GM19372 (cell line): Measurements from ENCODE around the gene HTR3C.

ENCODE experiments used
- ATAC-seq: cut with Tn5 transposase; IDR thresholded peaks from one replicate; pipeline ENCODE4 v1.9.1; 2021; ENCODE audit warnings: mild to moderate bottlenecking, low read depth, moderate library complexity; ENCODE audit not compliant: unreplicated experiment

The HTR3C gene

DNA sequence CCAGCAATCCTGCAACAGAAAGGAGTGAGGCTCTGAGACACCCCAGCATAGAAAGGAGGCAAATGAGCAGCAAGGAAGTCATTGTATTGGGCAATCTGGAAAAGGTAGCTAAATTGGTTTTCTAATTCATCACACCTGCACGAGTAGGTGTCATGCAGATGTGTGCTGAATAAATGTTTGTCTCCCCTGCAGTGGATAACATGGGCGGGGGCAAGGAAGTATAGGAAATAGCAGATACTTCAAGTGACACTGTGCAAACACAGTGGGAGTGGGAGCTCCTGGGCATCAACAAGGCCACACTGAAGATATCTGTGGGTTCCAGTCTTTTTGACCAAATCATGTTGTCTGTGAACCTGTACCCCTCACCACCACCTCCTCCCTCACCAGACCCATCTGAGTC, 29.6 kb downstream of the HTR3C start:
- no peak for ATAC-seq

DNA sequence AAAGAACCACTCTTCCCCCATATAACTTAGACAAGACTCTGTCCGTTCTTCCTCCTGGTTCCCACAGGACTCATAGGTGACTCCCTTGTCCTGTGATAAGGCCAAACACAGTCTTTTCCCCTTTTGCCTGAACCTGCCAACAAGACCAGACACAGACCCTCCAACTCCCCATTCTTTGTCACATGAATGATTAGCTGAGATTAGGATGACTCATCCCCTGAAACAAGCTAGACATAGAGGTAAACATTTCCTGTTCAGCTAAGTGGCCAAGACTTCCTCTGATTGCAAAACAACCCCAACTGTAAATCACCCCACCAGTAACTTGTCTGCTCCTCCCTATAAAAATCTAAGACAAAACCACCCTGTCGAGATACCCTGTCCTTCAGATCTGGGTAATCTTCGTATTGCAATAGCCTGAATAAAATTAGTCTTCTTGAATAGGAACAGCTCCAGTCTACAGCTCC, 32.6 kb downstream of the HTR3C start:
- ATAC-seq, result no peak

DNA sequence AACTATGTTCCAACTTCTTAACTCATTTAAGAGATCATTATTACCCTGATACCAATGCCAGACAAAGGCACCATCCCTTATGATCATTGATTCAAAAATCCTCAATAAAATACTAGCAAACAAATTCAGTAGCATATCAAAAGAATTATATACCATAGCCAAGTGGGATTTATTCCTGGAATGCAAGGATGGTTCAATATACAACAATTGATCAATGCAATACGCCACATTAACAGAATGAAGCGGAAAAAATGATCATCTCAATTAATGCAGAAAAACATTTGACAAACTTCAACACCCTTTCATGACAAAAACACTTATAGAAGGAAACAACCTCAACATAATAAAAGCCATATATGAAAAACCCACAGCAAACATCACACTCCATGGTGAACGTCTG, 39.4 kb downstream of the HTR3C start:
- ATAC-seq, result no peak

DNA sequence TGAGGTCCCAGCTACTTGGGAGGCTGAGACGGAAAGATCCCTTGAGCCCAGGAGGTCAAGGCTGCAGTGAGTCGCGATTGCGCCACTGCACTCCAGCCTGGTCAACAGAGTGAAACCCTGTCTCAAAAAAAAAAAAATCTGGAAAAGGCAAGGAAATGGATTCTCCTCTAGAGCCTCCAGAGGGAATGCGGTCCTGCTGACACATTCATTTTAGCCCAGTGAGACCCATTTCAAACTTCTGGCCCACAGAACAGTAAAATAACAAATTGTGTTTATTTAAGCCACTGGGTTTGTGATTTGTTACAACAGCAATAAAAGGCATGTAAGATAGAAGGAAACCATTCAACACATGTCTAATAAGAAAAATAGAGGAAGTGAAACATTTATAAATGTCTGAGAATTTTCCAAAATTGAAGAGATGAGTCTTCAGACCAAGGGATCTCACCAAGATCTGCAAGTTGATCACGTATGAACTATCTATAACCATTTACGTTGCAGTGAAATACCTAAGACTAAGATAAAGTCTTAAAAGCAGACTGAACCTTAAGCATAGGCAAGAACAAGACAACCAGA, 44.0 kb downstream of the HTR3C start, which contains the start of gene HTR3E:
Gene HTR3E, plus strand, starts transcription at position 254 of the 573 bp plus-strand sequence. CDS start 466 bp downstream, outside the sequence.
- no peak for ATAC-seq

DNA sequence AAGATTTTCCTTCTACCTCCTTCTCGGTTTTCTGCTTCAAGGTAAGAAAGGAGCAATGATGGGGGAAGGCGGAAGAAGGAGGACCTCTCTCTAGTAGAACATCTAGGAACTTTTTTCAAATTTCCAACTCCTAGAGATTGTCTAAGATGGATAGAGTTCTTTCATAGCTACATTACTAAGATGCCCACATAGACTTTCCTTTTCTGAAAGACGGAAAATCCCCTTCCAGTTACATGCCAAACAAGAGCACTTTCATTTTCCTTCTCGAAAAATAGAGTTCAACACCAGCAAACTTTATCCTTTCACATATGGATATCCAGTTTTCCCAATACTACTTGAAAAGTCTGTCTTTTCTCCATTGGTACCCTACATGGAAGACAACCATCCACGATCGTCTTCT, 44.7 kb downstream of the HTR3C start:
- no peak for ATAC-seq

DNA sequence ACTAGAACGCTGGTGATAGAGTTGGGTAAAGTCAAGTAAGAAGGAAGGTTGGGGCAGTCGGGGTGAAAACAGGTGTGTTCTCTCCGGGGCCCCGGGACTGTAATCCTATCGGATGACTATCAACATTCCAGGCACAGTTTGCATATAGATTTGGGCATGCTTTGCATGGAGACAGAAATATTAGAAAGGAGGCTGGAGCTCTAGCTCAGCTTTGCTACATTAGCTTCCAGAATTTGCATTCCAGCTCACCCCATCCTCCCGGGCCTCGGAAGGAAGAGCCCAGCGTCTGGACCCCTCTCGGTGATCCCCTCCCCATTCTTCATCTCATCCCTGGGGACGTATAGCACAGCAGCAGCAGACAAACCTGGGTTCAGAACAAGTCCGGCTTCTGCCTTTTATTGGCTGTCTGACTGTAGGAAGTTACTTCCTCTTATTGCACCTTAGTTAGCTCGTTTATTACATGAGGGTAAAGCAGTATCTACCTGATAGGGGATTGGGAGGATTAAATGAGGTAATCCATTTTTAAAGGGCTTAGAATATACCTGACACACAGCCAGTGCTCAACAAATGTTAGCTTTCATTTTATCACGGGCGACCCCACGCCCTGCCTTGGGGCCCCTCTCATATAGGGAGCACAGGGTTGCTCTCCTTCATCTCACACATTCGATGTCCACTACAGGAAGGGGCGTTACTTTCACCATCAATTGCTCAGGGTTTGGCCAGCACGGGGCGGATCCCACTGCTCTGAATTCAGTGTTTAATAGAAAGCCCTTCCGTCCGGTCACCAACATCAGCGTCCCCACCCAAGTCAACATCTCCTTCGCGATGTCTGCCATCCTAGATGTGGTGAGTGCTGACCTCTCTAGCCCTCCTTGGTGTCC, 47.2 kb downstream of the HTR3C start:
- no peak for ATAC-seq
